EH (cell line): ENCODE data around the gene SLCO3A1.
A peak's percentile ranks its signal among the peaks of the same experiment; 100 is the strongest.
"Not testable (repeated sequence)": the region's sequence is repeated elsewhere in the genome, so short reads cannot be mapped to it uniquely, and the experiment has no call there.

ENCODE experiments used
- DNase-seq: peaks from one replicate; pipeline ENCODE4 v3.0.0-alpha.2; 2015; ENCODE audit warnings: low read depth

The SLCO3A1 gene

GRCh38 chr15:91940496-91941381 is 87.2 kb downstream of the SLCO3A1 start:
- DNase-seq = no peak

- no peak for DNase-seq
These were observed 88.6 kb downstream of the SLCO3A1 start for GRCh38 chr15:91941871-91942658.

GRCh38 chr15:91942720-91943394 is 89.3 kb downstream of the SLCO3A1 start:
- DNase-seq = peak; percentile 82

GRCh38 chr15:91944331-91944730 is 90.8 kb downstream of the SLCO3A1 start:
- DNase-seq = no peak

- no peak for DNase-seq
These were observed 91.9 kb downstream of the SLCO3A1 start for GRCh38 chr15:91945385-91945784.

- DNase-seq = no peak
These were observed 92.6 kb downstream of the SLCO3A1 start for GRCh38 chr15:91946075-91946474.

GRCh38 chr15:91946581-91947292 is 93.2 kb downstream of the SLCO3A1 start:
- no peak for DNase-seq

- DNase-seq = no peak
These were observed 93.8 kb downstream of the SLCO3A1 start for GRCh38 chr15:91947293-91947679.

GRCh38 chr15:91947683-91948608 is 94.4 kb downstream of the SLCO3A1 start:
- peak; percentile 56 for DNase-seq

GRCh38 chr15:91949361-91949760 is 95.9 kb downstream of the SLCO3A1 start:
- no peak for DNase-seq

GRCh38 chr15:91950054-91950453 is 96.5 kb downstream of the SLCO3A1 start:
- no peak for DNase-seq

- DNase-seq = peak; percentile 51
These were observed 97.3 kb downstream of the SLCO3A1 start for GRCh38 chr15:91950631-91951329.

- no peak for DNase-seq
These were observed 98.7 kb downstream of the SLCO3A1 start for GRCh38 chr15:91952216-91952615.

GRCh38 chr15:91953432-91953831 is 99.9 kb downstream of the SLCO3A1 start:
- no peak for DNase-seq

GRCh38 chr15:91954292-91954691 is 100.8 kb downstream of the SLCO3A1 start:
- no peak for DNase-seq

- peak; percentile 75 for DNase-seq
These were observed 102.7 kb downstream of the SLCO3A1 start for GRCh38 chr15:91956026-91956723.

GRCh38 chr15:91961357-91961756 is 107.8 kb downstream of the SLCO3A1 start:
- DNase-seq = no peak

GRCh38 chr15:91963747-91964146 is 110.2 kb downstream of the SLCO3A1 start:
- DNase-seq = not testable (repeated sequence)

- DNase-seq = peak; percentile 66
These were observed 112.1 kb downstream of the SLCO3A1 start for GRCh38 chr15:91965501-91966193.
